Activated gamma-delta T cell treated with Interleukin-2 at 50 U/mL for 16 hours (primary cell): ENCODE data around the gene FBXL16.
A peak's percentile ranks its signal among the peaks of the same experiment; 100 is the strongest.

ENCODE experiments used
- DNase-seq: peaks from one replicate; pipeline ENCODE4 v3.0.0-alpha.2; 2020

The FBXL16 gene

GRCh38 chr16:658679-659571, 46.7 kb downstream of the FBXL16 start:
- DNase-seq = no peak

GRCh38 chr16:657487-657886, 48.1 kb downstream of the FBXL16 start:
- DNase-seq = no peak

GRCh38 chr16:654034-654433, 51.6 kb downstream of the FBXL16 start:
- no peak for DNase-seq

- no peak for DNase-seq
These were observed 52.9 kb downstream of the FBXL16 start for GRCh38 chr16:652454-653305.

- DNase-seq = no peak
These were observed 53.8 kb downstream of the FBXL16 start for GRCh38 chr16:651844-652243.

GRCh38 chr16:649631-650030, 56.0 kb downstream of the FBXL16 start:
- DNase-seq = no peak

GRCh38 chr16:648781-649589, 56.6 kb downstream of the FBXL16 start, which contains the start of gene WDR90:
WDR90 (plus strand) TSS chr16:649365; CDS start chr16:649417, 52 bp downstream.
- peak; percentile 89 for DNase-seq

GRCh38 chr16:648071-648780, 57.4 kb downstream of the FBXL16 start:
- no peak for DNase-seq

GRCh38 chr16:647173-647902, 58.3 kb downstream of the FBXL16 start:
- DNase-seq = no peak

- no peak for DNase-seq
These were observed 58.9 kb downstream of the FBXL16 start for GRCh38 chr16:646679-647172.

- no peak for DNase-seq
These were observed 59.5 kb downstream of the FBXL16 start for GRCh38 chr16:645852-646678.

GRCh38 chr16:644556-644955, 61.0 kb downstream of the FBXL16 start:
- no peak for DNase-seq

GRCh38 chr16:643050-643368, 62.6 kb downstream of the FBXL16 start:
- DNase-seq = no peak
